Left forelimb (tissue), 1 donor: Measurements from ENCODE around the gene WNK2.
"Not testable (repeated sequence)": the region's sequence is repeated elsewhere in the genome, so short reads cannot be mapped to it uniquely, and the experiment has no call there.

Experiments
- DNase-seq: peaks from one replicate; pipeline ENCODE4 v3.0.0-alpha.2; 2018; ENCODE audit warnings: low spot score

The WNK2 gene

DNA sequence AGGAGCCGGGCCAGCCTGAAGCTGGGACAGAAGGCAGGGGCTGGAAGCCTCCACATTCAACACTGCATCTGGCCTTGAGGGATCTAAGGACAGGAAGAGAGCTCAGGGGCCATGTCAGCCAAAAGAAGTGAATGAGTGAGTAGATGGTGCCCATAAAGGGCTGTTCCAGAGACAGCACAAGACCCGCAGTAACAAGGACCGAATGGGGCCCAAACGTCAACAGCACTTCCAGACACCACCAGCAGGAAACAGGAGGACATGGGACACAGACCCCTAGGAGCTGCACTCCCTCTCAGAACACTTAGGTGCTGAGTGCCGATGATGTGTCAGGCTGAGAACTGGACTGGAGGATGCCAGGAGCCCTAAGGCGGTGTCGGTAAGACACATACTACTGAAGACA is 152.8 kb downstream of the WNK2 start:
- DNase-seq: no peak

DNA sequence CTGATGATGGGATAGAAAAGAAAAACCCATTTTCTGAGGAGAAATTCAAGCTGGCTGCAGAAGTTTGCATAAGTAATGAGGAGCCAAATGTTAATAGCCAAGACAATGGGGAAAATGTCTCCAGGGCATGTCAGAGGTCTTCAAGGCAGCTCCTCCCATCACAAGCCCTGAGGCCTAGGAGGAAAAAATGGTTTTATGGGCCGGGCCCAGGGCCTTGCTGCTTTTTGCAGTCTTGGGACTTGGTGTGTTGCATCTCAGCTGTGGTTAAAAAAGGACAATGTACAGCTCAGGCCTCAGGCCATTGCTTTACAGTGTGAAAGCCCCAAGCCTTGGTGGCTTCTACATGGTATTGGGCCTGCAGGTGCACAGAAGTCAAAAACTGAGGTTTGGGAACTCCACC is 154.3 kb downstream of the WNK2 start:
- not testable (repeated sequence) for DNase-seq

DNA sequence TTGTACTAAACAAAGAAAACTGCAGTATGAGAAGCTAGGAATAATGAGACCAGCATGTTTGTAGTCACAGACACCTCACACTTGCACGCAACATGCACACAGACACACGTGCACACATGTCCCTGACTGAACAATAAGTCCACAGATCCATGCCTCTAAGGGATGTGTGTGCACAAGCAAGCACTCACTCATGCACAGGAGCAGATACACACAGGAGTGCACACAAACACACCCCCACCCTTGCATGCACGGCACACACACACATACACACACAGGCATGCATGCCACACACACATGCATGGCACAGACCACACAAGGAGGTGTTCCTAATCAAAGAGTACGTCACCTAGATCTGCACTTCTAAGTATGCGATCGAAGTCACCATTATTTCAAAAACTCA is 156.2 kb downstream of the WNK2 start:
- DNase-seq: no peak

DNA sequence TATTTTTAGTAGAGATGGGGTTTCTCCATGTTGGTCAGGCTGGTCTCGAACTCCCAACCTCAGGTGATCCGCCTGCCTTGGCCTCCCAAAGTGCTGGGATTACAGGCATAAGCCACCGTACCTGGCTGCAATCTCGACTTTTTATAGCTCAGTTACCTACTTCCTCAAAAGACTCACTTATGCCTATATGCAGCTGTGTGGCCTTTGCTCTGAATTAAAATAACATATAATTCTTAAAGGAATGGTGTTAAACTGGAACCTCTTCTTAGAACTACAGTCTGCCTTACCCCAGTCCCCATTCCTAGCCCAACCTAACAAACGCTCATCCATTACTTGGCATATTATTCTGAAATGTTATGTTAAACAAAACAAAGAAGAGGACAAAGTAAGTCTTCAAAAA is 157.9 kb downstream of the WNK2 start:
- not testable (repeated sequence) for DNase-seq

DNA sequence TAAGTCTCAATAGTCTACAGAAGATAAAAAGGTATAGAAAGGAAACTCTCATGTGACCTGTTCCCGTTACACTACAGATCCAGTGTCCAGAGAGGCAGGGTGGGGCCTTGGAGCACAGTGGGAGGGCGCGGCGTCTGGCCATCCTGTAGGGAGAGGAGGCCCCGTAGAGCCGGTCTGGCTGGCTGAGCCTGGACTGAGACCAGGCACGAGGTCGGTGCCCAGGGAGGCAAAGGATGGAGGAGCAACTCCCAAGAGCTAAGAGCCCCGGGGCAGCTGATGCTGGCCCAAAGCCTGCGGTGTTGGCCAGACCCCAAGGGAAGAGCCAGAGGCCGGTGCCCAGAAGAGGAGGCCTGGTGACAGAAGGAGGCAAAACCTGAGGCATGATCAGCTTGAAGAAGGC is 158.5 kb downstream of the WNK2 start:
- not testable (repeated sequence) for DNase-seq

DNA sequence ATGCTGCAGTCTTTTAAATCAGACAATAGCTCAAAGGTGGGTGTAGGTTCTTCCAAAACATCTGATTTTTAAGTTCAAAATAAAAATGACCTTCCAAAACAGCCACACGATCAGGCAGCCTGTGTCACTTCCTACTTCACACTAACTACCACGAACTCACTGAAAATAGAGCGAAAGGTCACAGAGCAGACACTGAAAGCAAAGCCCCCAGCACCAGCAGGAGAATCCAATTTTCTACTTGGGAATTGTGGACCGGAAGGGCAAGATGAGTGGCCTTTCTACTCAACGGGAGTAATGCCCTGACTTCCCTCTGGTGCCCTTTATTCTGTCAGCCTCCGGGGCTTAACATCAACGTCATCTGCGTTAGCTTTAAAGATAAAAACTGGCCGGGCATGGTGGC is 159.7 kb downstream of the WNK2 start:
- no peak for DNase-seq

DNA sequence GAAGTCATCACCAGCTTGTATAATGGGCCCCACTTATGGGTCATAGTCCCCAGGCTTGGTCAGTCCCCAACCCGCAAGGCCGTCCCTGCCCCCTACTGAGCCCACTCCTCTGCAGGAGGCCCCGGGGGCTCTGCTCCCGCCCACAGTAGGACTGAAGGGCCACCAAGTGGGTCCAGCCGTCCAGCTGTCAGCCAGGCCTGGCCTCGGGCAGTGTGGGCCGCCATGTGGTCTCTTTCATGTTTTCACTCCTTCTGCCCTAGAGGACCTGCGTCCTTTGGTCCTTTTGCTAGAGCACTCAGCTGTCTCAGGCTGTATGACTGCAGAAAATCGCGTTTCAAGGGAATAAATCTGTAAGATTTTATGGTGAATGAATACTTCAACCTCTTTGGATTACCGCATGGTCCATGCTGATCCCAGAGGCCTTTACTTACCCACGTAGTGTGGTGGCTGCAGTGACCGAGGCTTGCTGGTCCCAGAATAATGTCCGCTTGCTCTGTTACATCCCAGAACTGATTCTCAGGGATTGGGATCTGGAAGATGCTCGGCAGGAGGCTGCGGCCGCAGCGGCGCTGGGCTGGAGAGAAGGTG is 161.8 kb downstream of the WNK2 start:
- no peak for DNase-seq

DNA sequence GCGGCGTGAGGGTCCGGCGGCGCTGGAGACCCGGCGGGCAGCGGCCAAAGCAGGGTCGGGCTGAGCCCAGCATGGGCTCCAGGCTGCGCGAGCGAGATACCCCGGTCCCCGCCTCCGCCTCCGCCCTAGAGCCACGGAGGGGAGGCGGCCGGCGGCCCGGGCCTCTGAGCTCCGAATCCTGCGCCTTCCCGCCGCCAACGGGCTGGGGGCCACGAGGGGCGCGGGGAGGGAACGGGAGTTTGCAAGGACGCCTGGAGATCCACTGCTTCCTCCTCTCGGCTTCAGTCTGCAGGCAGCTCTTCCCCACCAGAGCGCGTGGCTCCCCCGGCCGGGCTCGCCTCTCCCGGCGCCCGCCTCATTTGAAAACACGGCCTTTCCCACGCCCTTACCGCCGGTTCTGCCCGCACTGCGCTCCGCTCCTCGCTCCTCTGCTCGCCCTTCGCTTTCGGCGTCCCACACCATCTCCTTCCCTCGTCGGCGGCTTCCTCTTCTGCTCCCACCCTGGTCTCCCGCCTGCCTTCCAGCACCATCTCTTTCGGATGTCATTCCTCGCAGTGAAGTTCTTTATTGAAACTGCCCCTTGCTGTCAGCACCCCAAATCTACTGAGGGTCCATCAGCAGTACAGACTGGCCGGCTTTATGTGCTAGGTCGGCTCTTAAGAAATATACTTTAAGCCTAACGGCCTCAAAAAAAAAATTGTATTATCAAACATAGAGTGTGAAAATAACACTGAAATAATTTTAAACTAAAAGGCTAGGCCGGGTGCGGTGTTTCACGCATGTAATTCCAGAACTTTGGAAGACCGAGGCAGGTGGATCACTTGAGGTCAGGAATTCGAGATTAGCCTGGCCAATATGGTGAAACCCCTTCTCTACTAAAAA is 162.5 kb downstream of the WNK2 start:
- DNase-seq: peak; percentile 73

DNA sequence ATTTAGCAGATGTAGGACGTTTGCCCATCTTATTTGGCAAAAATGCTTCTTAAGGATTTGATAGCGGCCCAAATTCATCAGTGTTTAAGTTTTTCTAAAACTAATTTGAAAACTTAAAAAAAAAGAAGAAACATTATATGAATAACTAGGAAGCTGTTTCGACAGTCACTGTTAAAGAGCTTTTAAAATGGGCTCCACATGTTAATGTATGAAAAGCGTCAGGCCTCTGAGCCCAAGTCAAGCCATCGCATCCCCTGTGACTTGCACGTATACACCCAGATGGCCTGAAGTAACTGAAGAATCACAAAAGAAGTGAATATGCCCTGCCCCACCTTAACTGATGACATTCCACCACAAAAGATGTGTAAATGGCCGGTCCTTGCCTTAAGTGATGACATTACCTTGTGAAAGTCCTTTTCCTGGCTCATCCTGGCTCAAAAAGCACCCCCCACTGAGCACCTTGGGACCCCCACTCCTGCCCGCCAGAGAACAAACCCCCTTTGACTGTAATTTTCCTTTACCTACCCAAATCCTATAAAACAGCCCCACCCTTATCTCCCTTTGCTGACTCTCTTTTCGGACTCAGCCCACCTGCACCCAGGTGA is 163.5 kb downstream of the WNK2 start:
- not testable (repeated sequence) for DNase-seq

DNA sequence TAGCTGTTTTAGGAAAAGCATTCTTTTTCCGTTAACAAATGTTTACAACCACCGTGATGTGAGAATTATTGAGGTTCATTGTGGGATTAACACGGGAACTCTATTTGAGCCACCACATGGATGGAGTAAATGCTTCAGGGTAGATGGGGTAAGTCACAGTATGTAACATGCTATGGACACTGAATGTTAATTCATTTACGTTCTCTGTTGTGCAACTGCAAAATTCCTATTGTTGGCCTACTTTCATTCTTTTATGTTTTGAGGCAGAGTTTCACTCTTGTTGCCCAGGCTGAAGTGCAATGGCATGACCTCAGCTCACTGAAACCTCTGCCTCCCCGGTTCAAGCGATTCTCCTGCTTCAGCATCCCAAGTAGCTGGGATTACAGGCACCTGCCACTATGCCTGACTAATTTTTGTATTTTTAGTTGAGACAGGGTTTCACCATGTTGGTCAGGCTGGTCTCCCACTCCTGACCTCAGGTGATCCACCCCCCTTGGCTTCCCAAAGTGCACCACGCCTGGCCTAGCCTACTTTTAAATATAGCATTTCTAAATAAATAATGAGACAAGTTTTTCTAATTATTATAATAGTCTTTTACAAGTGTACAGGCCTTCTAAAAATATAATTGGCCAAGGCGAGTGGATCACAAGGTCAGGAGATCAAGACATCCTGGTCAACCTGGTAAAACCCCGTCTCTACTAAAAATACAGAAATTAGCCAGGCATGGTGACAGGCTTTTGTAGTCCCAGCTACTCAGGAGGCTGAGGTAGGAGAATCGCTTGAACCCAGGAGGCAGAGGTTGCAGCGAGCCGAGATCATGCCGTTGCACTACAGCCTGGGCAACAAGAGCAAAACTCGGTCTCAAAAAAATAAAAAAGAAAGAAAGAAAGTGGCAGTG is 169.7 kb downstream of the WNK2 start:
- not testable (repeated sequence) for DNase-seq

DNA sequence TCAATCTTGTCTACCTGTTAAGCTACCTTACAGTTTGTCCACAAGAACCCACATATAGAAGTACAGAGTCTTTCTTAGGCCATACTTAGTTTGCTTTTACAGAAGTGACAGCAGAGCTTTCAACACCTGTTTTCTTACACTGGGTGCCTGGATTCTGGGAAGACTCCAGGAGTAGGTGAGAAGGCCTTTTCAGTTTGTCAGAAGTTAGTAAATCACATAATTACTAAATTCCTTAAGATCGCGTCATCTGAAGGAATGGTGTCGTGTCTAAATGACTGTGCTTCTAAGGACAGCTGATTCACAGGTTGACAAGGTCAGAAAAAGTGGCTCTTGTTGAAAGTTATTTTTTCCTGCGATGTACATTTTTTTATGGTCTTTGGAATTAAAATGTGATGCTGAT is 170.5 kb downstream of the WNK2 start:
- no peak for DNase-seq

DNA sequence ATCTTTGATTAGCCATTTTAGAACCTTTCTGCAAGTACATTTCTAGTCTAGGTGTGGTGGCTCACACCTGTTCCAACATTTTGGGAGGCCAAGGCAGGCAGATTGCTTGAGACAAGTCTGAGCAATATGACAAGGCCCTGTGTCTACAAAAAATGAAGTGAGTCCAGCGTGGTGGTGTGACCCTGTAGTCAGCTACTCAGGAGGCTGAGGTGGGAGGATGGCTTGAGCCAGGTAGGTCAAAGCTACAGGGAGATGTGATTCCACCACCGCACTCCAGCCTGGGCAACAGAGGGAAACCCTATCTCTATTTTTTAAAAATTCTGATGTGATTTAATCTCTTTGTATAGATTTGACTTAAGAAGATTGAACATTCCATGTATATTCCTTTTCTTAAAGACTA is 171.9 kb downstream of the WNK2 start:
- no peak for DNase-seq

DNA sequence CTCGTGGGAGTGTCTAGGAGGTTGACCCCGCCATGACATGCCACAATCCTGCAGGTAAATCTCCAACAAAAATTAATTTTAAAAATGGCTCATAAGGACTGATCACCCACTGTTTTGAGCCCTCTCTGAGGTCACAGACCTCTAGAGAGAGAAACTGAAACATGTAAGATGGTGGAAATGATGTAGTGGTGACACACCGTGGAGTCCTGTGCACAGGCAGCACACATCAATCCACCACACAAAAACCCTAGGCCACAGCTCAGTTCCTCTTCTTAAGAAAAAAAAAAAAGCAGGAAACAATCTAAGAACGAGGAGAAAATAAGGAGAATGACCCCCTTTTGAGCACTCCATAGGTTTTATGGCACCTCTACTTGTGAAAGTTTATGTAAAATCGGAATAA is 173.7 kb downstream of the WNK2 start:
- no peak for DNase-seq

DNA sequence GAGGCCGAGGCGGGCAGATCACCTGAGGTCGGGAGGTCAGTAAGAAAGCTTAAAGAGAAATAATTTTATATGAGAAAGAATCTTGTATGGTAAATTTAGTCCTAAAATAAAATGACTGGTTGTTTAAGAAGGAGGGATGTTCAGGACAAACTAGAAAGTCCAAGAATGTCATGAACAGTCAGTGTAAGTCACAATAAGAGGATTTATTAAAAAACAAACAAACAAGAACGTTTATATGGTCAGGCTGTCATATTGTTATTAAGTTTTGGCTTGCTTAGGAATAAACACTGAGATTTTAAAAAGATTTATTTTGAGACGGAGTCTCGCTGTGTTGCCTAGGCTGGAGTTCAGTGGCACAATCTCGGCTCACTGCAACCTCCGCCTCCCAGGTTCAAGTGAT is 176.0 kb downstream of the WNK2 start:
- not testable (repeated sequence) for DNase-seq

DNA sequence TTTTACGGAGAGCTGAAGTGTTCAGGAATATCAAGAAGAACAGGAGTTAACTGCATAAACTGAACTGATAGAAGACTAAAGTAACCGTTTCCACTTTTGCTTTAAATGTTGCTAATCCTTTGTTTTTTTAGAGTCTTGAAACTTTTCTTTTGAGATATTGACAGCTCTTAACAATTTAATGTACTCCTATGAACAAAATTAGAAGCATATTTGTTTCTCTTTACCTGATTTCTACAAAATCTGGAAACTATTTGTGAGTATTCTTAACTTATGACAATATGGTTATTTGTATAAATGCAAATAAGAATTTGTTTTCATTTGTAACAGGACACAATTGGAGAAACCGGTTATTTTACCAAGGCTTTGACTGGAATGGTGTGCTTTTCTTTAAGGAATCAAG is 178.1 kb downstream of the WNK2 start:
- DNase-seq: no peak

DNA sequence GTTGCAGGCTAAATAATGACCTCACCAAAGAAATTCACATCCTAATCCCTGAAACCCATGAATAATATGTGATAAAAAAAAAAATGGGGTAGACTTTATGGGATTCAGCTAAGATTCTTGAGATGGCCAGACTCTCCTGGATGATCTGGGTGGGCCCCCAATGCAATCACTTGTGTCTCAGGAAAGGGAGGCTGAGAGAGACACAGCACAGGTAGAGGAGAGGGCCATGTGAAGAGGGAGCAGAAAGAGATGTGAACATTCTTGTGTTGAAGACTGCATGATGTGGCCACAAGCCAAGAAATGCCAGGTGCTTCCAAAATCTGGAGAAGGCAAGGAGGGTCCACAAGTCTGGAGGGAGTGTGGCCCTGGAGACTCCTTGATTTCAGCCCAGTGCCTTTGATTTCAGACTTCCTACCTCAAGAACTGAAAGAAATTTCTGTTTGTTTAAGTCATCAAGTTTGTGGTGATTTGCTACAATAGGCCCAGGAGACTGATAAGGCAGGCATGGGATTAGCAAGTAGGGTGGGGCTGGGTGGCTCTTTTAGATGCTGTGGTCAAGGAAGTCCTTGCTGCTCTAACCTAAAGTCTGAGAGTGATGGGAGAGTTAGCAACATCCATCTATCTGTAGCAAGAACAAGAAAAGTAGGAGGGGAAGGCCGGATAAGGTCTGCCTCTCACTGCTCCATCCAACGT is 180.9 kb downstream of the WNK2 start:
- no peak for DNase-seq

DNA sequence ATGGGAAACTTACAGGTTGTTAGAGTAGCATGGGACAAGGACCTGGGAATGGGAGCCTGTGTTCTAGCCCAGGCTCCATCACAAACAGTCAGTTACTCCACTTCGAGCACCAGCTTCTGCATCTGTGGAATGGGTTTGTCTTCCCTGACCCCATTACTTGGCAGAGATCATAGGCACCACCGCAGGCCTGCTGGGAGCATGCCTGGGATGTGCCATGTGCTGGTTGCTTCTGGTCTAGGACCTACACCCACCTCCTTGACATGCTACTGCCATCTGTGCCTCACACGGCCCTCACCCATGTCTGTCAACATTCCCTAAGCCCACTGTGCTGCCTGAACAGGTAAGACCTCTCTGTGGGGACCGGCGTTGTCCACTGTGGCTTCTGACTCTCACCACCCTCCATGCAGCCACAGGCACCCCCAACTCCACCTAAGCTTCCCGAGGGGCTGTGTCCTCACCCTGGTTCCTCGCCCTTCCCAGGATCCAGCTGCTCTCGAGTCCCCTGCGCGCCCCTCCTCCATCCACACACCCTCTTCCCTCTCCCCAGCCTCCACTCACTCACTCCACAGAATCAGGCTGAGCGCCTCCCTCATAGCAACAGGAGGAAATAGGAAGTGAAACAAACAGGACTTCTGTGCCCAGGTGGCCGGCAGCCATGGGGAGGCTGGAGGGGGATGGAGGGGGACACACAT is 181.6 kb downstream of the WNK2 start:
- no peak for DNase-seq

DNA sequence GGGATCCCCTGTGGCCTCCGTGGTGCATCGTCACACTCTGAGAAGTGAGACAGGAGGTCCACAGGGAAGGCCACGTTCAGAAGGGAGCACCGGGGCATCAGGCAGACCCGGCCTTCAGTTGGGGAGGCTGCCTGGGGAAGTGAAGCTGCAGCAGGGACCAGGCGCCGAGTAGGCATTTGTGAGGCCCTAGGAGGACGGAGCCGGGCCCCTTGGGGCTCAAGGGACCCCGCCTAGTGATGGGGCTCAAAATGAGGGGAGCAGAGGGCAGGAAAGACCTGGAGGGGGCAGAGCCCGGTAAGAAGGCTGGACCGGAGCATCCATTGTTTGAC is 182.1 kb downstream of the WNK2 start:
- DNase-seq: no peak

DNA sequence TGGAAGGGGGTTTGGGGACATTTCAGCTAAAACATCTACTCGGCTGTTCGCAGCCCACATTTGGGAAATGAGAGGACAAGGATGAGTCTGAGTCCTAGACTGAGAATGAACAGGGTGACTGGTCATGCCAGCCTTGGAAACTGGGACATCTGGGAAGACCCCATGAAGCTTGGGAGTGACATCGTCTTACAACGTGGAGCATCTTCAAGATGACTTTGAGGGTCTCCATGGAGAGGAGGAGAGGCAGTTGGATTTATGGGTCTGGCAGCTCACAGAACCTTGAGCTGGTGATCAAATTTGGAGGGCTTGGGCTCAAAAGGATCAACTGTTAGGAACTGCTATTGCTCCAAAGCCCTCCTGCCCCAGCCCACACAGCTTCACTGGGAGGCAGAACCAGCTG is 182.5 kb downstream of the WNK2 start:
- DNase-seq: not testable (repeated sequence)

DNA sequence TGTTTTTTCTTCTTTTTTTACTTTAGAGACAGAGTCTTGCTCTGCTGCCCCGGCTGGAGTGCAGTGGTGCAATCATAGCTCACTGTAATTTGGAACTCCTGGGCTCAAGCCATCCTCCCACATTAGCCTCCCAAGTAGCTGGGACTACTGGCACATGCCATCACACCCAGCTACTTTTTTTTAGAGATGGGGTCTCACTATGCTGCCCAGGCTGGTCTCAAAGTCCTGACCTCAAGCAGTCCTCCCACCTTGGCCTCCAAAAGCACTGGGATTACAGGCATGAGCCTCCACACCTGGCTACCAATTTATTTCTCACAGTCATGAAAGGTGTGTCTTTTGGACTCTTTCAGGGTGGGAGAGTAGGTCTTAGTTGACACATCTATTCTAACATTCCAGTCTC is 184.5 kb downstream of the WNK2 start:
- DNase-seq: no peak

DNA sequence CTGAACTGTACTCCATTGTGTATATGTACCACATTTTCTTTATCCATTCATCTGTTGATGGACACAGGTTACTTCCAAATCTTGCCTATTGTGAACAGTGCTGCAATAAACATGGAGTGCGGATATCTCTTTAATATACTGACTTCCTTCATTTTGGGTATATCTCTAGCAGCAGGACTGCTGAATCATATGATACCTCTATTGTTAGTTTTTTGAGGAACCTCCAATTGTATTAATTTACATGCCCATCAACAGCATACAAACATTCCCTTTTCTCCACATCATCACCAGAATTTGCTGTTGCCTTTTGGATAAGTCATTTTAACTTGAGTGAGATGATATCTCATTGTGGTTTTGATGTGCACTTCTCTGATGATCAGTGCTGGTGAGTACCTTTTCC is 185.7 kb downstream of the WNK2 start:
- no peak for DNase-seq
